DMS79 (cell line): ENCODE measurements around the gene HOXD11.

Experiments used
- DNase-seq: peaks from one replicate; lab custom pipeline; 2025; lab: John Stamatoyannopoulos, UW

Gene HOXD11

GRCh38 chr2:176105078-176105729 lies 1.9 kb upstream of the HOXD11 start:
- no peak for DNase-seq

GRCh38 chr2:176105730-176106580 lies 1.1 kb upstream of the HOXD11 start:
- DNase-seq = no peak

GRCh38 chr2:176107731-176108181 lies 676 bp downstream of the HOXD11 start:
- DNase-seq = no peak

GRCh38 chr2:176109192-176109901 lies 2.3 kb downstream of the HOXD11 start:
- no peak for DNase-seq

- no peak for DNase-seq
Measured at GRCh38 chr2:176109946-176110345, 2.9 kb downstream of the HOXD11 start.

- DNase-seq = no peak
Measured at GRCh38 chr2:176110415-176111308, 3.6 kb downstream of the HOXD11 start.

GRCh38 chr2:176111309-176111663 lies 4.2 kb downstream of the HOXD11 start:
- peak; percentile 81 for DNase-seq

GRCh38 chr2:176111846-176112374 lies 4.8 kb downstream of the HOXD11 start:
- no peak for DNase-seq

GRCh38 chr2:176112375-176113302 lies 5.6 kb downstream of the HOXD11 start:
- no peak for DNase-seq

GRCh38 chr2:176114120-176114929 lies 7.2 kb downstream of the HOXD11 start:
- DNase-seq = peak; percentile 70

- no peak for DNase-seq
Measured at GRCh38 chr2:176114930-176115625, 8.0 kb downstream of the HOXD11 start.

GRCh38 chr2:176115883-176116813 lies 9.1 kb downstream of the HOXD11 start, which contains the start of gene HOXD10:
HOXD10 (plus strand) TSS chr2:176116778; CDS start chr2:176116834, 56 bp downstream.
- DNase-seq = peak; percentile 65

GRCh38 chr2:176117162-176117822 lies 10.2 kb downstream of the HOXD11 start:
- no peak for DNase-seq

- DNase-seq = no peak
Measured at GRCh38 chr2:176117823-176118371, 10.8 kb downstream of the HOXD11 start.

GRCh38 chr2:176118601-176119339 lies 11.7 kb downstream of the HOXD11 start:
- DNase-seq = peak; percentile 69
